Activated T-cell treated with anti-CD3 and anti-CD28 coated beads for 48 hours (primary cell): Measurements from ENCODE around the gene RPL27A.
A peak's percentile ranks its signal among the peaks of the same experiment; 100 is the strongest.

Experiments used
- DNase-seq: peaks from one replicate; pipeline ENCODE4 v3.0.0-alpha.2; 2020; ENCODE audit warnings: low read depth

Gene RPL27A

GRCh38 chr11:8674859-8675258, 7.7 kb upstream of the RPL27A start:
- no peak for DNase-seq

GRCh38 chr11:8676458-8676857, 6.1 kb upstream of the RPL27A start:
- DNase-seq = no peak

- DNase-seq = no peak
Observed at GRCh38 chr11:8679006-8679405, 3.6 kb upstream of the RPL27A start.

- DNase-seq = no peak
Observed at GRCh38 chr11:8681837-8682302, 722 bp upstream of the RPL27A start.

- peak; percentile 33 for DNase-seq
Observed at GRCh38 chr11:8683115-8683807, 669 bp downstream of the RPL27A start.

- no peak for DNase-seq
Observed at GRCh38 chr11:8684600-8685290, 2.2 kb downstream of the RPL27A start.

GRCh38 chr11:8685306-8685705, 2.7 kb downstream of the RPL27A start:
- DNase-seq = no peak

- no peak for DNase-seq
Observed at GRCh38 chr11:8685820-8686219, 3.2 kb downstream of the RPL27A start.

GRCh38 chr11:8686325-8686724, 3.7 kb downstream of the RPL27A start:
- DNase-seq = no peak

- peak; percentile 88 for DNase-seq
Observed at GRCh38 chr11:8688414-8689362, 6.1 kb downstream of the RPL27A start.

- no peak for DNase-seq
Observed at GRCh38 chr11:8689726-8690255, 7.2 kb downstream of the RPL27A start.

GRCh38 chr11:8690374-8691342, 8.1 kb downstream of the RPL27A start:
- DNase-seq = no peak

GRCh38 chr11:8691601-8692000, 9.0 kb downstream of the RPL27A start:
- no peak for DNase-seq

- no peak for DNase-seq
Observed at GRCh38 chr11:8692417-8692816, 9.8 kb downstream of the RPL27A start.

- no peak for DNase-seq
Observed at GRCh38 chr11:8693010-8693551, 10.5 kb downstream of the RPL27A start.

- no peak for DNase-seq
Observed at GRCh38 chr11:8693555-8693954, 11.0 kb downstream of the RPL27A start.

- no peak for DNase-seq
Observed at GRCh38 chr11:8694137-8694536, 11.5 kb downstream of the RPL27A start.

- no peak for DNase-seq
Observed at GRCh38 chr11:8697054-8697453, 14.5 kb downstream of the RPL27A start.

- no peak for DNase-seq
Observed at GRCh38 chr11:8698379-8698851, 15.8 kb downstream of the RPL27A start.

- no peak for DNase-seq
Observed at GRCh38 chr11:8698917-8699441, 16.4 kb downstream of the RPL27A start.
